OCI-LY7 (cell line): Measurements from ENCODE around the gene DST.

Experiments used
- CTCF ChIP-seq: fragments of 200-600 bp; sonication (generic); conservative IDR thresholded peaks from 2 replicates; pipeline ENCODE4 v1.5.1; 2014; ENCODE audit warnings: mild to moderate bottlenecking, antibody characterized with exemption, low read length, moderate library complexity, mixed read lengths
- EZH2phosphoT487 ChIP-seq: fragments of 200-600 bp; sonication (generic); IDR thresholded peaks from 2 replicates; pipeline ENCODE4 v1.6.1; 2018; ENCODE audit warnings: low read depth, borderline replicate concordance, mild to moderate bottlenecking, mixed run types, antibody characterized with exemption, low read length, moderate library complexity, mixed read lengths

- no peak for TF ChIP-seq CTCF
- no peak for TF ChIP-seq EZH2phosphoT487
Measured at GRCh38 chr6:56537223-56537770, 105.4 kb downstream of the DST start.
